ENCODE results near the gene MANBA. TPM values are rescaled to one million over a fixed set of nuclear protein-coding genes. Genes with fewer than 3 reads are reported as not detected.

Gene MANBA
- total RNA-seq, 1 experiment from 2014 or later = 21.4 TPM

- H3T11ph ChIP-seq (ENCODE audit: low read length) = no peak overlapping the region
- no peak overlapping the region for H2AFZ ChIP-seq (ENCODE audit: low read length)
- no peak overlapping the region for H2BK5ac ChIP-seq (ENCODE audit: insufficient read length, low read length)
- H4K91ac ChIP-seq (ENCODE audit: insufficient read length, low read depth, low read length) = no peak overlapping the region
- no peak overlapping the region for H3K23ac ChIP-seq (ENCODE audit: insufficient read length, low read depth, low read length)
- H4K8ac ChIP-seq (replicated peaks; ENCODE audit: insufficient read length, low read depth, low read length) = no peak overlapping the region
- no peak overlapping the region for H3K4me3 Mint-ChIP-seq
- H3K4me2 ChIP-seq (ENCODE audit: insufficient read depth, insufficient read length, low read length) = no peak overlapping the region
- H3K9me3 Mint-ChIP-seq = no peaks in the 10 kb centered on the region
- no peaks in the 10 kb centered on the region for H3K4me1 ChIP-seq (ENCODE audit: insufficient read depth, low read length)
- H4K5ac ChIP-seq (ENCODE audit: insufficient read length, low read depth, low read length) = no peak overlapping the region
- no peak overlapping the region for H2AK5ac ChIP-seq (ENCODE audit: insufficient read length, low read length)
- no peaks in the 10 kb centered on the region for H3K27me3 ChIP-seq (ENCODE audit: insufficient read depth, low read length)
- no peak overlapping the region for H2BK20ac ChIP-seq (ENCODE audit: low read depth, low read length, poor library complexity, severe bottlenecking)
- no peak overlapping the region for H3K4ac ChIP-seq (ENCODE audit: low read depth, low read length)
- no peak for DNase-seq
- H3K9me3 ChIP-seq (ENCODE audit: control insufficient read depth, low read depth, low read length) = no peaks in the 10 kb centered on the region
- H4K20me1 ChIP-seq (ENCODE audit: control insufficient read depth, insufficient read depth, insufficient read length) = no peaks in the 10 kb centered on the region
- H3K14ac ChIP-seq (ENCODE audit: insufficient read depth, low read length) = no peak overlapping the region
- no peak overlapping the region for H3K56ac ChIP-seq (ENCODE audit: insufficient read length, low read depth, low read length)
- no peaks in the 10 kb centered on the region for H3K23me2 ChIP-seq (ENCODE audit: insufficient read length, low read depth, low read length, poor library complexity, severe bottlenecking)
- H2BK120ac ChIP-seq (ENCODE audit: low read depth, low read length, poor library complexity, severe bottlenecking) = no peak overlapping the region
- H3K4me1 Mint-ChIP-seq = peaks cover 0 to 7% of the 10 kb centered on the region in 2 experiments; a peak in 1 of 4 replicates
- no peak overlapping the region for H2BK15ac ChIP-seq (ENCODE audit: low read depth, low read length)
- H3K27ac ChIP-seq (ENCODE audit: insufficient read length, low read depth, low read length) = no peak overlapping the region
- H3K36me3 Mint-ChIP-seq (ENCODE audit: insufficient read depth in 1 of 3, low read depth in 3 of 3) = peaks cover 0 to 3% (median 0%) of the 10 kb centered on the region in 3 experiments; a peak in 1 of 7 replicates
- WGBS (ENCODE audit: extremely low coverage, insufficient read length, low lambda C conversion rate) = no CpG with 5 or more reads among the region's 4 CpGs
- no peaks in the 10 kb centered on the region for H3K79me1 ChIP-seq (ENCODE audit: insufficient read depth, low read depth, low read length, poor library complexity, severe bottlenecking)
- H3K27me3 Mint-ChIP-seq (ENCODE audit: low read depth) = no peaks in the 10 kb centered on the region
- peak overlapping the region in 1 of 3 experiments; percentile 23; a peak in 1 of 7 replicates for H3K27ac Mint-ChIP-seq
- H3K18ac ChIP-seq (ENCODE audit: insufficient read length, low read depth, low read length) = no peak overlapping the region
- no peak for TF ChIP-seq CTCF (conservative IDR thresholded peaks at IDR 0.05)
- H2BK12ac ChIP-seq (ENCODE audit: insufficient read length, low read depth, low read length) = no peak overlapping the region
- no peak overlapping the region for H3K9ac ChIP-seq (ENCODE audit: extremely low read depth, insufficient read length, low read length)
- no peaks in the 10 kb centered on the region for H3K79me2 ChIP-seq (ENCODE audit: insufficient read depth, low read length)
These were observed 161.3 kb downstream of the MANBA start for GRCh38 chr4:102599455-102599854.
